Pancreas (tissue), 10 donors: ENCODE results near the gene ERRFI1. TPM values are rescaled to one million over a fixed set of nuclear protein-coding genes. Genes with fewer than 3 reads are reported as not detected.

ENCODE experiments used
- ATAC-seq, 4 donors: fragments of 200-7000 bp; cut with Tn5 transposase; one replicate each; pipeline versions ENCODE4 v1.8.0 to v1.9.1; 2020; ENCODE audit warnings: mild to moderate bottlenecking in 4 of 4, moderate library complexity in 4 of 4
- DNase-seq, 6 donors: peaks; one replicate each; pipeline ENCODE4 v3.0.0-alpha.2; 2020
- FAIRE-seq: peaks from 2 replicates; lab custom pipeline; 2012; peaks lifted over from hg19 to GRCh38; lab: Jason Lieb, UNC
- H3K27ac ChIP-seq, 4 donors: fragments of 200-600 bp; sonication (generic); 1 replicate in 3 of 4; 2 replicates in 1 of 4; pipeline versions ENCODE4 v1.5.0 to v1.8.0; 2020
- H3K27me3 ChIP-seq, 4 donors: fragments of 200-600 bp; one replicate each; pipeline ENCODE4 v1.8.0; 2021
- H3K36me3 ChIP-seq, 3 donors: fragments of 200-600 bp; sonication (generic) in 1 of 3; one replicate each; pipeline versions ENCODE4 v1.5.0 to v1.8.0; 2020 to 2021
- H3K4me1 ChIP-seq, 3 donors: fragments of 200-600 bp; one replicate each; pipeline ENCODE4 v1.8.0; 2021
- H3K4me3 ChIP-seq, 4 donors: fragments of 200-600 bp; sonication (generic) in 2 of 4; one replicate each; pipeline versions ENCODE4 v1.5.0 to v1.8.0; 2020 to 2021
- H3K9me3 ChIP-seq, 4 donors: fragments of 200-600 bp; one replicate each; pipeline ENCODE4 v1.8.0; 2021
- WGBS, 2 donors: extraction: QIAGEN DNeasy Blood & Tissue Kit; methylation state at CpG; one replicate each; pipeline ENCODE4 v1.1.7; 2013; 5-methylcytosine and 5-hydroxymethylcytosine counted together
- intact Hi-C, 3 donors: fragments of 100-400 bp; cut with DNase I; formaldehyde crosslinking; loops; one replicate each; pipeline versions ENCODE4 v1.11.1 to v1.14.2; 2022
- polyA plus RNA-seq, 2 donors: library from polyadenylated mRNA; stranded (reverse); fragments of 200-250 nt; gene quantifications; one replicate each; pipeline ENCODE4 v1.2.3, GENCODE V29; 2013
- total RNA-seq, 6 donors: library from RNA; stranded (reverse); fragmentation: NEBNext Ultra II Directional in 4 of 6; extraction: Animal tissue kit (Norgen Biotek cat#: 25700) in 4 of 6; gene quantifications; one replicate each; pipeline versions ENCODE4 v1.2.1 to v1.2.4, GENCODE V29; 2021 to 2023
- TF ChIP-seq, protein P1 (sequence below), 4 donors: fragments of 200-600 bp; sonication (generic) in 3 of 4; IDR thresholded peaks; one replicate each; pipeline versions ENCODE4 v1.5.0 to v1.8.0; 2021; ENCODE audit warnings: antibody characterized with exemption in 4 of 4
- donor health status: healthy with polysubstance abuse.
- donor health status: DM: no; HTN: no; CAD: no; lungs with moderate emphysema.
- donor health status: DM: no; HTN: no; CAD: no.
- donor health status: control.
- donor health status: control.
- donor health status: Bipolar disorder and iron deficiency.
- donor health status: DM: yes; HTN: yes; CAD: no.
- donor health status: DM: no; HTN: no; CAD: no.
- donor health status: DM: no; HTN: no; CAD: no.
- donor health status: DM: yes; HTN: yes; CAD: no.

The ERRFI1 gene
- total and polyA plus RNA-seq, 8 donors = 36.4 to 392 (median 101) TPM

DNA sequence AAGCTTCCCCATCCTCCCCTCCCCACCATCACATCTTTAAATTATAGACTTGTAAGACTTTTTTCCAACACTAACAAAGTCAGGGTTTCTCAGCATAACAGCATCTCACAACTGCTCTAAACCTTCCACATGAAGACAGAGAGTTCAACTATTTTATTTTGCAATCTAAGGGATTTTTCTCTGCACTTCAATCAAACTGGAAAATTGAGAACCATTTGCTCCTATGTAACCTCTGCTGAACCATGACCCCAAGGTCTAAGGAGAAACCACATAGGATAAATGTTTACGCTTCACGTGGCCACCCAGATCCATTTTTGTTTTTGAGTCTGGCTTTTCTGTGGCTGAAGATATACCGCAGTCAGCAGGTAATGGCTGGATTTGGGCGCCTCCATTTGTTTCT is 13.2 kb downstream of the ERRFI1 start:
- FAIRE-seq (no peak), ATAC-seq (no peak), DNase-seq (no peak)
- Histone ChIP-seq H3K27ac (no peak overlapping the region), H3K9me3 (no peaks in the 10 kb centered on the region), H3K27me3 (no peaks in the 10 kb centered on the region), H3K4me1 (peaks cover 30 to 47% (median 32%) of the 10 kb centered on the region in 3 donors), H3K4me3 (no peak overlapping the region), H3K36me3 (peaks cover 0 to 82% (median 50%) of the 10 kb centered on the region in 3 donors)
- intact Hi-C loops = no loop called here
- 94% methylated on average over 4 of the region's 4 CpGs for WGBS, 2 donors
- TF ChIP-seq, protein P1, sequence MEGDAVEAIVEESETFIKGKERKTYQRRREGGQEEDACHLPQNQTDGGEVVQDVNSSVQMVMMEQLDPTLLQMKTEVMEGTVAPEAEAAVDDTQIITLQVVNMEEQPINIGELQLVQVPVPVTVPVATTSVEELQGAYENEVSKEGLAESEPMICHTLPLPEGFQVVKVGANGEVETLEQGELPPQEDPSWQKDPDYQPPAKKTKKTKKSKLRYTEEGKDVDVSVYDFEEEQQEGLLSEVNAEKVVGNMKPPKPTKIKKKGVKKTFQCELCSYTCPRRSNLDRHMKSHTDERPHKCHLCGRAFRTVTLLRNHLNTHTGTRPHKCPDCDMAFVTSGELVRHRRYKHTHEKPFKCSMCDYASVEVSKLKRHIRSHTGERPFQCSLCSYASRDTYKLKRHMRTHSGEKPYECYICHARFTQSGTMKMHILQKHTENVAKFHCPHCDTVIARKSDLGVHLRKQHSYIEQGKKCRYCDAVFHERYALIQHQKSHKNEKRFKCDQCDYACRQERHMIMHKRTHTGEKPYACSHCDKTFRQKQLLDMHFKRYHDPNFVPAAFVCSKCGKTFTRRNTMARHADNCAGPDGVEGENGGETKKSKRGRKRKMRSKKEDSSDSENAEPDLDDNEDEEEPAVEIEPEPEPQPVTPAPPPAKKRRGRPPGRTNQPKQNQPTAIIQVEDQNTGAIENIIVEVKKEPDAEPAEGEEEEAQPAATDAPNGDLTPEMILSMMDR (IDR thresholded peaks at IDR 0.05) = no peak

GRCh38 chr1:8011923-8012858 is 13.9 kb downstream of the ERRFI1 start:
- Histone ChIP-seq H3K27me3 (no peaks in the 10 kb centered on the region), H3K27ac (no peak overlapping the region), H3K36me3 (peaks cover 0 to 82% (median 50%) of the 10 kb centered on the region in 3 donors), H3K4me3 (no peak overlapping the region), H3K4me1 (peaks cover 26 to 42% (median 29%) of the 10 kb centered on the region in 3 donors), H3K9me3 (no peaks in the 10 kb centered on the region)
- FAIRE-seq = no peak
- no peak for DNase-seq
- ATAC-seq = peak in 1 of 4 donors; percentile 3
- WGBS, 2 donors = 60 to 70% methylated on average over 7 of the region's 7 CpGs
- TF ChIP-seq, protein P1 (IDR thresholded peaks at IDR 0.05) = no peak
- intact Hi-C loops = no loop called here

DNA sequence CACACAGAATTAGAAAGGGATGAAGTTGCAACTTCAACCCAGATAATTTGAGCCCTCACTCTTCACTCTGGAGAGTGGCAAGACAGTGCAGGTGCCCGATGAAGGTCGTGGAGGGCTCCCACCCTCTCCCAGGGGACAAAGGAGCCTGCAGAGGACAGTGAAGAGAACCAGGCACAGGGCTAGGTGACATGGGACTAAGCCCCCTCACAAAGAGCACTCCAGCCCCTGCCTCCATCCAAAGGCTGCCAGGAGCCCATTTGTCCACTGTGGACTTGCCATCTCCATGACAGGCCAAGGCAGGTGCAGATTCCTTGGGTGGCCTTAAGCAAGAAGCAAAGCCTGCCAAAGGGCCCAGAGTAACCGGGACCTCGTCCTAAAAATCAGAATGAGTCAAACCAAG is 15.1 kb downstream of the ERRFI1 start:
- H3K27me3 ChIP-seq = no peaks in the 10 kb centered on the region
- DNase-seq = peak in 1 of 6 donors; percentile 56
- H3K9me3 ChIP-seq = no peaks in the 10 kb centered on the region
- H3K4me1 ChIP-seq = peaks cover 15 to 31% (median 18%) of the 10 kb centered on the region in 3 donors
- H3K27ac ChIP-seq = no peak overlapping the region
- intact Hi-C loops = no loop called here
- no peak overlapping the region for H3K4me3 ChIP-seq
- WGBS, 2 donors = 78 to 83% methylated on average over 4 of the region's 4 CpGs
- FAIRE-seq = no peak
- TF ChIP-seq, protein P1 (IDR thresholded peaks at IDR 0.05) = no peak
- ATAC-seq = no peak
- H3K36me3 ChIP-seq = peaks cover 0 to 74% (median 50%) of the 10 kb centered on the region in 3 donors

GRCh38 chr1:8010080-8010664 is 15.9 kb downstream of the ERRFI1 start:
- Histone ChIP-seq H3K9me3 (no peaks in the 10 kb centered on the region), H3K27ac (no peak overlapping the region), H3K4me1 (peaks cover 6 to 22% (median 13%) of the 10 kb centered on the region in 3 donors), H3K4me3 (no peak overlapping the region), H3K27me3 (no peaks in the 10 kb centered on the region), H3K36me3 (peaks cover 0 to 66% (median 48%) of the 10 kb centered on the region in 3 donors)
- ATAC-seq (peak in 2 of 4 donors; percentile 0 to 1), DNase-seq (peak in 1 of 6 donors; percentile 54), FAIRE-seq (no peak)
- intact Hi-C loops = no loop called here
- TF ChIP-seq, protein P1 (IDR thresholded peaks at IDR 0.05) = no peak
- 87 to 88% methylated on average over 8 of the region's 8 CpGs for WGBS, 2 donors
